Measurements from ENCODE around the gene BICD2.
A peak's percentile ranks its signal among the peaks of the same experiment; 100 is the strongest.

BICD2 gene

GRCh38 chr9:92747459-92748232, 17.0 kb downstream of the BICD2 start:
- no peak for DNase-seq

GRCh38 chr9:92746567-92747458, 17.8 kb downstream of the BICD2 start:
- DNase-seq: no peak

GRCh38 chr9:92745881-92746280, 18.8 kb downstream of the BICD2 start:
- DNase-seq: no peak

- DNase-seq: no peak
Observed at GRCh38 chr9:92745331-92745730, 19.3 kb downstream of the BICD2 start.

- DNase-seq: no peak
Observed at GRCh38 chr9:92740969-92741368, 23.7 kb downstream of the BICD2 start.

GRCh38 chr9:92740446-92740961, 24.1 kb downstream of the BICD2 start:
- DNase-seq: peak; percentile 62

- DNase-seq: peak; percentile 60
Observed at GRCh38 chr9:92740009-92740408, 24.6 kb downstream of the BICD2 start.

- no peak for DNase-seq
Observed at GRCh38 chr9:92739346-92739970, 25.2 kb downstream of the BICD2 start.

- DNase-seq: no peak
Observed at GRCh38 chr9:92738661-92739081, 26.0 kb downstream of the BICD2 start.

GRCh38 chr9:92737611-92738299, 26.9 kb downstream of the BICD2 start:
- DNase-seq: no peak

- no peak for DNase-seq
Observed at GRCh38 chr9:92737216-92737606, 27.4 kb downstream of the BICD2 start.

- no peak for DNase-seq
Observed at GRCh38 chr9:92736563-92737215, 27.9 kb downstream of the BICD2 start.

- no peak for DNase-seq
Observed at GRCh38 chr9:92735636-92736562, 28.7 kb downstream of the BICD2 start.

GRCh38 chr9:92734931-92735635, 29.6 kb downstream of the BICD2 start:
- no peak for DNase-seq

GRCh38 chr9:92730897-92731296, 33.7 kb downstream of the BICD2 start:
- DNase-seq: no peak

- no peak for DNase-seq
Observed at GRCh38 chr9:92729735-92730155, 34.9 kb downstream of the BICD2 start.

- DNase-seq: no peak
Observed at GRCh38 chr9:92728831-92729734, 35.5 kb downstream of the BICD2 start.

GRCh38 chr9:92727716-92728700, 36.6 kb downstream of the BICD2 start:
- no peak for DNase-seq
